Type B pancreatic cell (in vitro differentiated cells): Measurements from ENCODE around the gene ATXN10. TPM values are rescaled to one million over a fixed set of nuclear protein-coding genes. Genes with fewer than 3 reads are reported as not detected.
"Not testable (repeated sequence)": the region's sequence is repeated elsewhere in the genome, so short reads cannot be mapped to it uniquely, and the experiment has no call there.

Experiments
- DNase-seq: peaks from one replicate; pipeline ENCODE4 v3.0.0; 2021; ENCODE audit warnings: mixed read lengths; ENCODE audit not compliant: unreplicated experiment; ENCODE audit errors: extremely low spot score
- H3K27ac Mint-ChIP-seq: 2 replicates; pipeline ENCODE4 v1.8.0; 2021; ENCODE audit warnings: mild to moderate bottlenecking, mixed read lengths
- H3K27me3 Mint-ChIP-seq: 2 replicates; pipeline ENCODE4 v1.8.0; 2021; ENCODE audit warnings: mixed read lengths
- H3K36me3 Mint-ChIP-seq: 2 replicates; pipeline ENCODE4 v1.8.0; 2021; ENCODE audit warnings: mixed read lengths
- H3K4me1 Mint-ChIP-seq: one replicate; pipeline ENCODE4 v1.8.0; 2021; ENCODE audit warnings: mixed read lengths; ENCODE audit not compliant: unreplicated experiment
- H3K4me3 Mint-ChIP-seq: 2 replicates; pipeline ENCODE4 v1.8.0; 2021; ENCODE audit warnings: mild to moderate bottlenecking, mixed read lengths
- H3K9me3 Mint-ChIP-seq: 2 replicates; pipeline ENCODE4 v1.8.0; 2021; ENCODE audit warnings: mixed read lengths
- CTCF ChIP-seq: fragments of 200-600 bp; sonication (generic); conservative IDR thresholded peaks from 2 replicates; pipeline ENCODE4 v1.5.0; 2021; ENCODE audit warnings: antibody characterized with exemption, mild to moderate bottlenecking
- total RNA-seq: library from RNA; stranded (reverse); gene quantifications from 2 replicates; pipeline ENCODE4 v1.2.1, GENCODE V29; 2021; ENCODE audit warnings: low replicate concordance

ATXN10 gene
- total RNA-seq, 1 donor from 2014 or later, result 182 TPM

GRCh38 chr22:45709060-45709739 is 37.6 kb downstream of the ATXN10 start:
- H3K4me1 Mint-ChIP-seq, result peaks cover 16% of the 10 kb centered on the region
- no peak for DNase-seq
- no peak for TF ChIP-seq CTCF
- H3K9me3 Mint-ChIP-seq, result no peaks in the 10 kb centered on the region
- H3K27me3 Mint-ChIP-seq, result no peaks in the 10 kb centered on the region
- H3K4me3 Mint-ChIP-seq, result no peak overlapping the region
- no peak overlapping the region for H3K27ac Mint-ChIP-seq
- peaks cover 44% of the 10 kb centered on the region for H3K36me3 Mint-ChIP-seq

DNA sequence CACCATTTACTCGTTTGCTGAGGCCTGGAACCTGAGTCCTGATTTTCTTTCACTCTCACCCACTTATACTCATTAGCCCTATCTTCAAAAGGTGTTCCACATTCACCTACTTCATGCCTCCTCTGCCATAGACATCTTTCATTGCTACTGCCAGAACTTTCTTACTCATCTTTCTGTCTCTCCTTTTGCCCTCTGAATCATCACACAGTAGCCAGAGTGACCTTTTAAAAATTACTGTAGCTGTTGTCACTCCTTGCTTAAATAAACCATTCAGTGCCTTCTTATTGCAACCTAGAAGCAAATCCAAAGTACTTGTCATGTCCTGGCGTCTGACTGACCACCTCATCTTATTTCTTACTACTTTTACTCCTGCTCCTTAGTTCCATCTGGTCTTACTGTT is 38.2 kb downstream of the ATXN10 start:
- no peak overlapping the region for H3K27ac Mint-ChIP-seq
- H3K9me3 Mint-ChIP-seq, result no peaks in the 10 kb centered on the region
- H3K4me1 Mint-ChIP-seq, result peaks cover 12% of the 10 kb centered on the region
- H3K27me3 Mint-ChIP-seq, result no peaks in the 10 kb centered on the region
- peaks cover 40% of the 10 kb centered on the region for H3K36me3 Mint-ChIP-seq
- H3K4me3 Mint-ChIP-seq, result no peak overlapping the region
- no peak for DNase-seq
- no peak for TF ChIP-seq CTCF

DNA sequence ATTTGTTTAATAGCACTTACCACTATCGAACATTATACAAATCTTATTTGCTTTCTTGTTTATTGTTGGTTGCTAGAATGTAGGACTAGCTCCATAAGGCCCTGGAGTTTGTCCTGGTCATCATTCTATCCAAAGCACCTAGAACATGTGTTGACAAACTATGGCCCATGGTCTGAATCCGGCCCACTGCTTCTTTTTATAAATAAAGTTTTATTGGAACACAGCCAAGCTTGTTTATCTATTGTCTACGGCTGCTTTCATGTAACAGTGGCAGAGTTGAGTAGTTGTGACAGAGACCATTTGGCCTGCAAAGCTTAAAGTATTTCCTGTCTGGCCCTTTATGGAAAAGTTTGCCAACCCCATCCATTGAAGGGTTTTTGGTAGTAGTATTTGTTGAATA is 38.8 kb downstream of the ATXN10 start:
- Mint-ChIP-seq H3K4me1 (peaks cover 12% of the 10 kb centered on the region), H3K9me3 (no peaks in the 10 kb centered on the region), H3K36me3 (peaks cover 38% of the 10 kb centered on the region), H3K27ac (no peak overlapping the region), H3K4me3 (no peak overlapping the region), H3K27me3 (no peaks in the 10 kb centered on the region)
- no peak for TF ChIP-seq CTCF
- DNase-seq, result no peak

- H3K9me3 Mint-ChIP-seq, H3K27me3 Mint-ChIP-seq, H3K4me1 Mint-ChIP-seq, H3K4me3 Mint-ChIP-seq, DNase-seq, H3K27ac Mint-ChIP-seq: not testable (repeated sequence)
- peaks cover 22% of the 10 kb centered on the region for H3K36me3 Mint-ChIP-seq
These were observed 42.8 kb downstream of the ATXN10 start for GRCh38 chr22:45714390-45714789.

GRCh38 chr22:45717789-45718188 is 46.2 kb downstream of the ATXN10 start:
- H3K9me3 Mint-ChIP-seq, result no peaks in the 10 kb centered on the region
- no peaks in the 10 kb centered on the region for H3K4me1 Mint-ChIP-seq
- no peak overlapping the region for H3K27ac Mint-ChIP-seq
- H3K27me3 Mint-ChIP-seq, result no peaks in the 10 kb centered on the region
- no peak for TF ChIP-seq CTCF
- DNase-seq, result no peak
- peaks cover 19% of the 10 kb centered on the region for H3K36me3 Mint-ChIP-seq
- H3K4me3 Mint-ChIP-seq, result no peak overlapping the region

- peaks cover 23% of the 10 kb centered on the region for H3K36me3 Mint-ChIP-seq
- TF ChIP-seq CTCF, result no peak
- DNase-seq, result no peak
- H3K27ac Mint-ChIP-seq, result no peak overlapping the region
- H3K4me1 Mint-ChIP-seq, result no peaks in the 10 kb centered on the region
- no peak overlapping the region for H3K4me3 Mint-ChIP-seq
- no peaks in the 10 kb centered on the region for H3K9me3 Mint-ChIP-seq
- H3K27me3 Mint-ChIP-seq, result no peaks in the 10 kb centered on the region
These were observed 46.8 kb downstream of the ATXN10 start for GRCh38 chr22:45718391-45718790.
